HCT116 (cell line): ENCODE results near the gene OTOP3.

Experiments used
- POLR2AphosphoS5 ChIP-seq: IDR thresholded peaks from 2 replicates; pipeline ENCODE4 v1.6.1; 2011; ENCODE audit warnings: mild to moderate bottlenecking, low read depth, low read length, moderate library complexity
- RAD21 ChIP-seq: IDR thresholded peaks from 2 replicates; pipeline ENCODE4 v1.6.1; 2012; ENCODE audit warnings: low read depth, mild to moderate bottlenecking

DNA sequence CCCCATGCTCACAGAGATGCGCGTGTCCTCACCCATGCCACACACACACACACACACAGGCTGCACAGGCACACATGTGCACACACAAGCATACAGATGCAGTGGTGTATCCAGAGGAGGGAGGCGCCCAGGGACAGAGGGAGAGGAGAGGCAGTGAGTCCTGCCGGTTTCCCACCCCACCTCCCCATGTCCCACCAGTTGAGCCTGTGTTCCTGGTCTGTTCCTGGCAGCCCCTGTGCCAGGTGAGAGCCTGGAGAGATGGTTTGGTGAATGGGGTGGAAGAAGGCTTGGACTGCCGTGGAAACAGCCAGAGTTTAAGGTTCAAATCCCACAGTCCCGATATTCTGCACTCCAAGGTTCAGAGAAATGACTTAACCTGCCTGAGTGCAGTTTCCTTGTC lies 32.0 kb upstream of the OTOP3 start:
- TF ChIP-seq RAD21 = no peak
- TF ChIP-seq POLR2AphosphoS5 = no peak
